HuH-7 (cell line): ENCODE measurements around the gene TLR10.
A peak's percentile ranks its signal among the peaks of the same experiment; 100 is the strongest.
"Not testable (repeated sequence)": the region's sequence is repeated elsewhere in the genome, so short reads cannot be mapped to it uniquely, and the experiment has no call there.

Source experiments
- DNase-seq: peaks from one replicate; pipeline ENCODE4 v3.0.0; 2011; ENCODE audit warnings: low spot score

The TLR10 gene

DNA sequence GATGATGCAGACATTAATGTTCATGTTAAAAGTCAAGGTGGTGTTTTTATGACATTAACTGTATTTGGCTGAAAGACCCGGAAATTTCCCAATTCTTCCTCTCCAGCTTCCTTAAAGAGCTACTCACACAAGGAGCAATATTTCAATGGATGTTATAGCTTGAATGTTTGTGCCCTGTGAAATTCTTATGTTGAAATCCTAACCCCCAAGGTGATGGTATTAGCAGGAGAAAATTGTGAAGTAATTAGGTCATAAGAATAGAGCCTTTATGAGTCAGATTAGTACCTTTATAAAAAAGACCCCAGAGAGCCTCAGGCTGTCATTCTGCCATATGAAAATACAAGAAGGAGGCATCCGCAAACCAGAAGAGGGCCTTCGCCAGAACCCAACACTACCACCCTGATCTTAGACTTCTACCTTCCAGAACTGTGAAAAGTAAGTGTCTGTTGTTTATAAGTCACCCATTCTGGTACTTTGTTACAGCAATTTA, 18.2 kb upstream of the TLR10 start:
- no peak for DNase-seq

GRCh38 chr4:38800366-38800765, 17.6 kb upstream of the TLR10 start:
- DNase-seq, result no peak

GRCh38 chr4:38795087-38795486, 12.3 kb upstream of the TLR10 start:
- no peak for DNase-seq

DNA sequence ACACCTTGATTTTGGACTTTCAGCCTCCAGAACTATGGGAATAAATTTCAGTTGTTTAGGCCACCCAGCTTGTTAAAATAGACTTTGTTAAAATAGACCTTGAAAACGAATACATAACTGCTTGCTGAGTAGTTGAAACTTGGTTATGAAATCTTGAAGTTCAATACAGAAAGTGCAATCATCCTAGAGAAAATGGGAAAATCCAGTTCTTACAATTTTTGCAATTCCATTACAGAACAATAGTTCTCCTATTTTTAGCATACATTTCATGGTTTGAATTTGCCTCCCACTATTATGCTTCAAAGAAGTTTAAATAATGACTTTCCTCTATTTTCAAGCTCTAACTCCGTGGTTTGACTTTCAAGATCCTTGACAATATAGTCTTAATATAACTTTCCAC, 11.3 kb upstream of the TLR10 start:
- no peak for DNase-seq

GRCh38 chr4:38791010-38791409, 8.2 kb upstream of the TLR10 start:
- no peak for DNase-seq

DNA sequence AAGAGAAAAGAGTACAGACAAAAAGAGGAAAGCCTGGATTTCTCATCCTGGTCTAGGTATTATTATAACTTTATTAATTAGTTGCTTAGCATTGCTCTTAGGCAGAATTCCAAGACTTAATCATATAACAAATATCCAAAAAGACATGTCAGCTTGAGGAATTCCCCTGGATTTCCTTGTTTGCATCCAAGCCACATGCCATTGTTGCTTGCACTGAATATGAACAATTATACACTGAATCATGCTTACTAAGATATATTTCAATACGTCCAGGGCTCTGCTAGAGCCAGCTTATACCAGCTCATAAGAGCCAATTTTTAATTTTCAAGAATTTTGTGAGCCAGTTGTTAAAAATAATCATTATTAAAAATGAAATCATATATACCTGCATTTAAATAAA, 5.5 kb upstream of the TLR10 start:
- no peak for DNase-seq

GRCh38 chr4:38787693-38788092, 4.9 kb upstream of the TLR10 start:
- DNase-seq, result peak; percentile 29

DNA sequence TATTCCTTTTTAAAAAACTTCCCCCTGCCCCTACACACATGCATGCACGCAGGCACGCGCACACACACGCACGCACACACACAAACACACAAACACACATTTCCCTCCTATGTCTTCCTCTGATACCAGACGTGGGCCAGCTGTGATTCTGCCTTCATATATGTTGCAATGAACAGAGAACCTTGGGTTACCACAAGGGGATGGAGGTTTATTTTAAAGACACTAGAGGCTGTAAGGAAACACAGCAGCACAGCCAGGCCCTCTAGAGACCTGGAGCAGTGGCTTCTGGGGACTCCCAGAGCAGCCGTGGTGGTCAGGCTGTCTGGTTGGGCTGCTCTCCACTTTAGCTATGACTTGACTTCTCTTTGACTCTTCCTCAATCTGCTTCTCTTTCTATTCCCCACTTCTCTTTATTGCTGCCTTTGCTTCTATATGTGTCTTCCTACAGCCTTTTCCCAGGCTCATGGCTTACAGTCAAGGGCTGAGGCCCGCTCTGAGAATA, 3.2 kb upstream of the TLR10 start:
- no peak for DNase-seq

DNA sequence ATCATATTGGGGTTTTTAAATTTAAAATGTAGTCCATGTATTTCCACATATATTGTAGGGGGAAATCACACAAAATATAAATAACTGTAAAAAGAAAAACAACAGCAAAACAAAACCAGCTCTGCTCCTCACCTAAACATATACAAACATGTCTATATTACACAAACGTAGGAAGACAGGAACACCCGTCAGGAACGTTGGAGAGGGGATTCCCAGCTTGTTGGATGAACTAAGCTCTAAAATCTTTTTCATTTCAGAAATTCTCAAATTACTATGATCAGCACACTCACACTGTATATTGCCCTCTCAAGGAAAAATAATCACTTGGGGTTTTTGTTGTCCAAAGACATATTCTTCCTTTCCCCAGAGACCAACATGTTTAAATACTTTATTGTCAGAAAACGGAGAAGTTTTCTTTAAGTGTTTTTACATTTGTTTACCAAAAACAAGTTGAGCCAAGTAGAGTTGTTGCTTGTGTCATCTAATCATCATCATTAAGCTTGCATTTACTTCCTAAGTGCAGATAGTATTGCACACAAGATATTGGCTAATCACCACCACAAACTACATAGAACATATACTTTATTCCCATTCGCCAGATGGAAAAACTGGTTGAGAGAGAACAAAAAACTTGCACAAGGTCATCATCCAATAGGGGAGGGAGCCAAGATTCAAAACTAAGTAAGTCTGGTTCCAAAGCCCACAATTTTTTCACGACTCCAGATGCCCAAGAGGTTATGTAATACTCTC, 2.4 kb upstream of the TLR10 start:
- no peak for DNase-seq

DNA sequence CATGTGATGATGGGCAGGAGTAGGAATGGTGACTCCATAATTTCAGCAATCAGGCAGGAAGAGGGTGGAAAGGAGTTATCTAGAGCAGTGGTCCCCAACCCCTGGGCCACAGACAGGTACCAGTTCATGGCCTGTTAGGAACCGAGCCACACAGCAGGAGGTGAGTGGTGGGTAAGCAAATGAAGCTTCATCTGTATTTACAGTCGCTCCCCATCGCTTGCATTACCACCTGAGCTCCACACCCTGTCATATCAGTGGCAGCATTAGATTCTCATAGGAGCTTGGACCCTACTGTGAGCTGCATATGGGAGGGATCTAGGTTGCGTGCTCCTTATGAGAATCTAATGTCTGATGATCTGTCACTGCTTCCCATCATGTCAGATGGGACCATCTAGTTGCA, 1.4 kb upstream of the TLR10 start:
- no peak for DNase-seq

DNA sequence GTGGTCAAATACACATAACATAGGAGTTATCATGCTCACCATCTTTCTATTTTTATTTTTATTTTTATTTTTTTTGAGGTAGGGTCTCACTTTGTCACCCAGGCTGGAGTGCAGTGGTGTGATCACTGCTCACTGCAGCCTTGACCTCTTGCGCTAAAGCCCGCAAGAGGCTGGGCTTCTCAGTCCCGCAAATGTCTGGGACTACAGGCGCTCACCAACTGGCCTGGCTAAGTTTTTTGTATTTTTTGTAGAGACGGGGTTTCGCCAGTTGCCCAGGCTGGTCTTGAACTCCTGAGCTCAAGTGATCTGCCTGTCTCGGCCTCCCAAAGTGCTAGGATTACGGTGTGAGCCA, 295 bp upstream of the TLR10 start:
- DNase-seq, result no peak

DNA sequence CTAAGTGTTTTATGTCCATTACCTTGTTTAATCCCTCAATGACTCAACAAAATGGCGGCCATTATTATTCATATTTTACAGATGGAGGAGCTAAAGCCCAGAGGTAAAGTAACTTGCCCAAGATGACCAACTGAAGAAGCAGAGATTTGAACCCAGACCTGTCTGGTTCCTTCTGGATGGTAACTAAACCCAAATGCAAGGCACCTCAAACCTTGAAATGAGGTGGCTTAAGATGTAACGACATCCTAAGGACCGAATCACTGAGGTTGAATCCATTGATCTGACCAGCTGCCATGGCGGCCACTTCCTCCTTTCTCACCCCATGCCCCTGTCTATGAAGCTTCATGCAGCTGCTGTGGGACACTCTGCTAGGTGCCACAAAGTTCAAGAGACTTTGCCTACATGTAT, 932 bp downstream of the TLR10 start:
- no peak for DNase-seq

DNA sequence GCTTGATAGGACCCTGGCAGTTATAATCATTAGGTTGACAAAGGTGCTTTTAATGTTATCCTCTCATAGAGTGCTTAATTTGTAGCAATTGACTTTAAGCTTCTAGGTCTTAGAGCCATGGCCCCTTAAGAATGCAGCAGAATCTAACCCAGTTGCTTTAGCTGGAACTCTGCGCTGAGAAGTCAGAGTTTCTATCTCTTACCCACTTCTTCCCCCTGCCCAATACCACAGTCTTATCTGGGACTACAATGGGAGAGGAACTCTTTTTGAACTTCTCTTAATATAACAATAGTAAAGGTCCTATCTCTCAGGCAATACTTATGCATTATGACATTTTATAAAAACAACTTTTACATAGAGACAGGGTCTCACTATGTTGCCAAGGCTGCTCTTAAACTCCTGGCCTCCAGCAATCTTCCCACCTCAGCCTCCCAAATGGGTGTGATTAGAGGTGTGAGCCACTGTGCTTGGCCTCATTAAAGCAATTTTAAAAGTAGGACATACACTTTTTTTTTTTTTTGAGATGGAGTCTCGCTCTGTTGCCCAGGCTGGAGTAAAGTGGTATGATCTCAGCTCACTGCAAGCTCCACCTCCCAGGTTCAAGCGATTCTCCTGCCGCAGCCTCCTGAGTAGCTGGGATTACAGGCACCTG, 1.8 kb downstream of the TLR10 start:
- no peak for DNase-seq

DNA sequence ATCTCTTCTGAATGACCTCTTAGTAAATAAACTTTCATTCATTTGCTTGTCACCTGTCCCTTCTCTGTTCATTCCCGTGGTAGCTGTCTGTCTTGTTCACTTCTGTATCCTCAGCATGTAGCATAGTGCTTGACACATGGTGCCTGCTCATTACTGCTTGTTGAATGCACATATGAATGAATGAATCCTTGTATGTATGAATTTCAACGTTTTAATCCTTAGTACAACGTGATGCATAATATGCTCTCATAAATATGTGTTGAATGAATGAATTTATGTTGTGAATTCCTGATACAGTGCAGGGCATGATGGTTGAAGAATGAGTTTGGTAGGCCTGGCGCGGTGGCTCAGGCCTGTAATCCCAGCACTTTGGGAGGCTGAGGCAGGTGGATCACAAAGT, 3.0 kb downstream of the TLR10 start:
- no peak for DNase-seq

- not testable (repeated sequence) for DNase-seq
Observed at GRCh38 chr4:38777925-38778324, 4.9 kb downstream of the TLR10 start.

DNA sequence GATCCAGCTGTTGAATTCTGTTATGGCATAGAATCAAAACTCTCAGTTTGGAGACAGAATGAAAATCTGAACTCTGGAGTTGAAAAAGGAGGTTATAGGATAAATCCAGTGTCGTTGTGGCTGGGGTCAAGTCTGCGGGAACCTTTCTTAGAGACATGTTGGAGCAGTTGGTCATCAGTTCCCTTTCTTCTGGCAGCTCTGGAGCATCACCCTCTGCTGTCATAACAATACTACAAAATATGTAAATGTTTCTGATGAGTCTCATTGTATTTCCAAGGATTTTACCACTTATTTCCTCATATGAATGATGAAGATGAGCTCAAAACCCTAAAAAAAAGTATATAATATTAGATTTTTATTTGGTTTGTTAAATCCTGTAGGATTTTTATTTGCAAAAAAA, 7.5 kb downstream of the TLR10 start:
- DNase-seq, result no peak

GRCh38 chr4:38774181-38774955, 8.4 kb downstream of the TLR10 start:
- DNase-seq, result no peak

- DNase-seq, result not testable (repeated sequence)
Observed at GRCh38 chr4:38770281-38770680, 12.5 kb downstream of the TLR10 start.

DNA sequence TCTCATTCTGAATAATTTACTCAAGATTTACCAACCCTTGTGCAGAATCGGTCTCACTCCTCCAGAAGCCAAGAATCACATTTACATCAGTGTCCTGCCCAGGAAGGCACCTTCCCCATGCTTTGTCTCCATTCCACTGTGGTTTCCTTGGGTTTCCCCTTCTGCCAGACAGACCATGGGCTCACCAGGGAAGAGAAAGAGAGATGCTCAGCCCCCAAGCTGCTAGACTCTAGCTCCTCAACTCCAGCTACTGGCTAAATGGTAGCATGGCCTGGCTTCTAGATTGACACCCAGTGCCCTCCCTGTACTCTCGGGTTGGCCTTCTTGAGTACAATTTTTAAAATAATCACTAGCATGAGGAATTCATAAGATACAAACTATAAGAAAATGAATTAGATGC, 12.9 kb downstream of the TLR10 start:
- DNase-seq, result no peak

DNA sequence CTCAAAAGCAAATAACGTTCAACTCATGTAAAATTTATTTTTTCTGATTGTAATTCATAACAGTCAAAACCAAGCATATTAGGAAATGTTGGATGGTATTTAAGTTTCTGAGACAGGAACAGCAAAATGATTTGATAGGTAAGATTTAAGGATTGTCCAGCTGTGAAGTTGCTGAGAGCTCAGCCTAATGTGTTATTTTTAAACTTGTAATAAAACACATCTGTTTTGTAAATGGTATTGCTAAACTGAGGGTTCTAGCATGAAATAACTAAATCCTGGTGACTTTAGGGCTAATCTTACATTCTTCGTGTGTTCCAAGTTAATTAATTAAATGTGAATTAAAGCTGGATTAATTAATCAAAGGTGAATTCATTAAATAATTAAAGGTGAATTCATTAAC, 13.3 kb downstream of the TLR10 start:
- no peak for DNase-seq

DNA sequence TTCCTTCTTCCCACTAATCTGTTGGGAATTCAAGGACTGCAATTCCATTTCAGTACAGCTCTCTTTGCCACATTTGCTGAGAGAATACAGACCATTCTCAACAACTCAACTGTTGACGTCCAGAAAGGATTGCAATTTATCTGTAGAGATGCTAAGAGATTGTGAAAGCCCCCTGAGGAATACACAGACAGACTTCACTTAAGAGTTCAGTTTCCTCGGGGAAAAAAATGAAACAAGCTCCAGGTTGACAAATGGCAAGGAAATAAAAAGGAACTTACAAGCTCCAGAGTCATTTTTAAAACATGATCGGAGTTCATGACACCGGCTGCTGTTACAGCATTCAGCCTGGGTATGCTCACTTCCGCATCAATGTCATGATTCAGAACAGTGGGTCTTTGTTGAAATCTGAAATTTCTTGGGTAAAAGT, 13.8 kb downstream of the TLR10 start:
- DNase-seq, result no peak

- DNase-seq, result not testable (repeated sequence)
Observed at GRCh38 chr4:38766940-38767339, 15.8 kb downstream of the TLR10 start.

DNA sequence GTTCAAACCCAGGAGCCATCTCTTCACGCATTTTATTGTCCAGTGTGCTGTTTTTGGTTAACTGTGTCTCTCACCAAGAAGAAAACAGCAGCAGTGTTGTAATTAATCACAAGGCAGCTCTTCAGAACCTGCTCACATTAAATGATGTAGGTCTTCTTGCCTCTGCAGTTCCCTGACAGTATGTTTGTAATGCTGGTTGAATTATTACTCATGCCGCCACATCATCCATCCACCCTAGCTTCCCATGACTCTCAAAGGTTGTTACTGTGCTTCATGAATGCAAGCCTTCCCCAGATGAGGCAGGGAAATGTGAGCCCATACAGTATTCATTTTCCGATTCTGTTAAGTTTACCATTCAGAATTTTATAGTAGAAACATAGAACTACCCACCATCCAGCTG, 17.4 kb downstream of the TLR10 start:
- DNase-seq, result no peak
